GM12892 (cell line): ENCODE data around the gene MACROD2.

Source experiments
- POLR2A ChIP-seq: IDR thresholded peaks from 2 replicates; pipeline ENCODE4 v1.6.1; 2011; ENCODE audit warnings: low read depth, low read length, control low read depth
- POLR2AphosphoS5 ChIP-seq: IDR thresholded peaks from 2 replicates; pipeline ENCODE4 v1.6.1; 2011; ENCODE audit warnings: low read depth, low read length, control low read depth

- TF ChIP-seq POLR2AphosphoS5, result no peak
- TF ChIP-seq POLR2A, result no peak
Measured at GRCh38 chr20:15645816-15646215, 1650.5 kb downstream of the MACROD2 start.
